Superior temporal gyrus (tissue), 1 donor: Measurements from ENCODE around the gene MRC2.
"Not testable (repeated sequence)": the region's sequence is repeated elsewhere in the genome, so short reads cannot be mapped to it uniquely, and the experiment has no call there.

Experiments
- DNase-seq: peaks from one replicate; pipeline ENCODE4 v3.0.0-alpha.2; 2016; ENCODE audit errors: extremely low spot score

The MRC2 gene

GRCh38 chr17:62612289-62612688 is 15.2 kb upstream of the MRC2 start:
- not testable (repeated sequence) for DNase-seq

GRCh38 chr17:62613095-62613494 is 14.4 kb upstream of the MRC2 start:
- not testable (repeated sequence) for DNase-seq

- DNase-seq, result no peak
Observed at GRCh38 chr17:62614142-62614541, 13.3 kb upstream of the MRC2 start.

- DNase-seq, result no peak
Observed at GRCh38 chr17:62615503-62615902, 12.0 kb upstream of the MRC2 start.

- DNase-seq, result no peak
Observed at GRCh38 chr17:62616993-62617893, 10.2 kb upstream of the MRC2 start.

- no peak for DNase-seq
Observed at GRCh38 chr17:62617894-62618472, 9.5 kb upstream of the MRC2 start.

- no peak for DNase-seq
Observed at GRCh38 chr17:62618647-62619416, 8.6 kb upstream of the MRC2 start.

- no peak for DNase-seq
Observed at GRCh38 chr17:62619417-62620155, 7.9 kb upstream of the MRC2 start.

GRCh38 chr17:62621223-62621622 is 6.2 kb upstream of the MRC2 start:
- no peak for DNase-seq

- no peak for DNase-seq
Observed at GRCh38 chr17:62625184-62625869, 2.1 kb upstream of the MRC2 start.

- DNase-seq, result no peak
Observed at GRCh38 chr17:62625870-62626200, 1.6 kb upstream of the MRC2 start.

- DNase-seq, result no peak
Observed at GRCh38 chr17:62626719-62627218, 701 bp upstream of the MRC2 start.

GRCh38 chr17:62627904-62628633 is 599 bp downstream of the MRC2 start:
- no peak for DNase-seq

- no peak for DNase-seq
Observed at GRCh38 chr17:62628831-62629555, 1.5 kb downstream of the MRC2 start.

GRCh38 chr17:62629556-62630364 is 2.3 kb downstream of the MRC2 start:
- DNase-seq, result no peak

GRCh38 chr17:62630365-62631085 is 3.1 kb downstream of the MRC2 start:
- DNase-seq, result no peak

GRCh38 chr17:62631086-62631935 is 3.8 kb downstream of the MRC2 start:
- DNase-seq, result no peak
